ENCODE results near the gene PPIF. TPM values are rescaled to one million over a fixed set of nuclear protein-coding genes. Genes with fewer than 3 reads are reported as not detected.

Gene PPIF
- total RNA-seq, 1 experiment from 2014 or later: 80.9 TPM

GRCh38 chr10:79382491-79382941, 35.2 kb downstream of the PPIF start:
- Mint-ChIP-seq H3K4me3 (no peak overlapping the region), H3K4me1 (0 out of 2 replicates have a peak, but pooled peaks cover 3% of the 10 kb centered on the region), H3K27ac (no peak overlapping the region), H3K36me3 (no peaks in the 10 kb centered on the region), H3K27me3 (ENCODE audit: low read depth) (no peaks in the 10 kb centered on the region), H3K9me3 (no peaks in the 10 kb centered on the region)
- CTCF ChIA-PET: interaction anchor here (1.0 to 2.3 kb wide), 6 partner anchors 8 to 105 kb away, joined by 3 to 11 read pairs (median 3); partner anchors contain the start of gene PPIF
- DNase-seq (ENCODE audit: low spot score) (no peak), ATAC-seq (no peak)
- no peak for TF ChIP-seq ZNF263 (CRISPR knock-in tag; IDR thresholded peaks at IDR 0.05; ENCODE audit: low read depth)
- TF ChIP-seq FOXP4 (CRISPR knock-in tag; IDR thresholded peaks at IDR 0.05): no peak
- TF ChIP-seq NR1H2 (CRISPR knock-in tag; IDR thresholded peaks at IDR 0.05): no peak
- TF ChIP-seq E2F4 (CRISPR knock-in tag; IDR thresholded peaks at IDR 0.05; ENCODE audit: borderline replicate concordance, low read depth): no peak
- POLR2A ChIA-PET: no interaction called here

- POLR2A ChIA-PET: no interaction called here
- no peaks in the 10 kb centered on the region for H3K36me3 Mint-ChIP-seq
- no peak overlapping the region for H3K4me3 Mint-ChIP-seq
- H3K9me3 Mint-ChIP-seq: no peaks in the 10 kb centered on the region
- H3K27me3 Mint-ChIP-seq (ENCODE audit: low read depth): no peaks in the 10 kb centered on the region
- CTCF ChIA-PET: interaction anchor here (1.0 to 2.3 kb wide), 4 partner anchors 10 to 104 kb away, joined by 3 to 11 read pairs (median 4); no protein-coding TSS in a partner anchor
- DNase-seq (ENCODE audit: low spot score) (peak; percentile 12), ATAC-seq (no peak)
- H3K27ac Mint-ChIP-seq: no peak overlapping the region
- 0 out of 2 replicates have a peak, but pooled peaks cover 3% of the 10 kb centered on the region for H3K4me1 Mint-ChIP-seq
- TF ChIP-seq ATF1 (CRISPR knock-in tag; IDR thresholded peaks at IDR 0.05): no peak
- no peak for TF ChIP-seq PRRX2 (CRISPR knock-in tag; IDR thresholded peaks at IDR 0.05)
- no peak for TF ChIP-seq NR1H2 (CRISPR knock-in tag; IDR thresholded peaks at IDR 0.05)
- no peak for TF ChIP-seq SMAD4 (CRISPR knock-in tag; IDR thresholded peaks at IDR 0.05)
- TF ChIP-seq EMX1 (CRISPR knock-in tag; IDR thresholded peaks at IDR 0.05): no peak
- TF ChIP-seq ZNF281 (CRISPR knock-in tag; IDR thresholded peaks at IDR 0.05): no peak
- TF ChIP-seq ZNF138 (CRISPR knock-in tag; conservative IDR thresholded peaks at IDR 0.05): no peak
- TF ChIP-seq ESRRA (CRISPR knock-in tag; IDR thresholded peaks at IDR 0.05; ENCODE audit: borderline replicate concordance): no peak
These were observed 36.8 kb downstream of the PPIF start for GRCh38 chr10:79383974-79384606.

- H3K27ac Mint-ChIP-seq: no peak overlapping the region
- no peak for DNase-seq (ENCODE audit: low spot score)
- TF ChIP-seq HMGA2 (CRISPR knock-in tag; IDR thresholded peaks at IDR 0.05) (no peak), EMX1 (CRISPR knock-in tag; IDR thresholded peaks at IDR 0.05) (no peak), JAZF1 (CRISPR knock-in tag; IDR thresholded peaks at IDR 0.05) (no peak), ZMAT4 (CRISPR knock-in tag; IDR thresholded peaks at IDR 0.05) (no peak), ATF6 (CRISPR knock-in tag; IDR thresholded peaks at IDR 0.05) (no peak), ZNF396 (CRISPR knock-in tag; IDR thresholded peaks at IDR 0.05; ENCODE audit: borderline replicate concordance) (no peak), TP53 (CRISPR knock-in tag; IDR thresholded peaks at IDR 0.05) (no peak), ZBTB43 (CRISPR knock-in tag; IDR thresholded peaks at IDR 0.05) (no peak), ZNF263 (CRISPR knock-in tag; IDR thresholded peaks at IDR 0.05; ENCODE audit: low read depth) (no peak), JUN (CRISPR knock-in tag; IDR thresholded peaks at IDR 0.05) (no peak), FOXP1 (CRISPR knock-in tag; IDR thresholded peaks at IDR 0.05; ENCODE audit: borderline replicate concordance) (no peak), ZNF317 (CRISPR knock-in tag; IDR thresholded peaks at IDR 0.05; ENCODE audit: borderline replicate concordance, low read depth) (no peak)
These were observed 37.6 kb downstream of the PPIF start for GRCh38 chr10:79384773-79385391.

More at GRCh38 chr10:79384773-79385391, 37.6 kb downstream of the PPIF start:
- Mint-ChIP-seq H3K4me1 (0 out of 2 replicates have a peak, but pooled peaks cover 3% of the 10 kb centered on the region), H3K4me3 (no peak overlapping the region), H3K36me3 (no peaks in the 10 kb centered on the region), H3K9me3 (no peaks in the 10 kb centered on the region), H3K27me3 (ENCODE audit: low read depth) (no peaks in the 10 kb centered on the region)
- CTCF ChIA-PET: no interaction called here
- no peak for ATAC-seq
- POLR2A ChIA-PET: no interaction called here

All from WTC11 (cell line).